ENCODE data around the gene TBX4. TPM values are rescaled to one million over a fixed set of nuclear protein-coding genes. Genes with fewer than 3 reads are reported as not detected.

TBX4 gene
- total RNA-seq, 3 donors from 2014 or later = not detected

DNA sequence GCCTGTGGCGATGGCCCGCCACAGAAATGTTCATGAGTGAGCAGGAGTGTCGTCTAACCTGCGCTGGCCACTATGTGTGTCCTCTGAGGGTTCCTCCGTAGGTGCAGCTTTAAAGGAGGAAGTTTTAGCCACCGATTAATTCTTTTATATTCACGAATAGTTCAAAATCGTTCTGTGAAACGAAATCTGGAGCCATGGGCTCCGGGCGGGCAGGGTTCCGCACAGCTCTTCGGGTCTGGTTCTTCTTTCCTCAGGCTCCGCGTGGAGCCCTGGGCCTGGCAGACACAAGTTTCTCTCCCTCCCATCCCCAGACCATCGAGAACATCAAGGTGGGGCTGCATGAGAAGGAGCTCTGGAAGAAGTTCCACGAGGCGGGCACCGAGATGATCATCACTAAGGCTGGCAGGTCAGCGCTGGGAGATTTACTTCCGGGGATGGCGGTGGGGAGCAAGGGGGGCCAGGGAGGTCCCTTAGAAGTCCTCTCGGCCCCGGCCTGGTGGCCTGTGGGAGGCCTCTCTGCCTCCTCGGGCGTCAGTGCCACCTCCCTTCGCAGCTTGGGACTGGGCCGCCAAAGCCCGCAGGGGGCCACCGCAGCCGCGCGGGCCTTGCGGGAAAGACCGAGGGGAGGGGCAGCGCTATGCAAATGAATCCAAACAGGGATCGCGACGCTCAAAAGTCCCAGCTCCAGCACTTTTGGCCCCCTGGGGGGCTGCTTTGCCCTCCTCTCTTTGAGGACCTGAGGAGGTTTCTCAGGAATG lies 5.2 kb downstream of the TBX4 start:
- Histone ChIP-seq H3K4me3 (no peak overlapping the region), H3K9me3 (no peaks in the 10 kb centered on the region), H3K36me3 (ENCODE audit: low read depth) (no peaks in the 10 kb centered on the region), H3K4me1 (ENCODE audit: low read depth) (peaks cover 18% of the 10 kb centered on the region)
- DNase-seq (no peak), ATAC-seq (no peak)
- TF ChIP-seq, protein P1, sequence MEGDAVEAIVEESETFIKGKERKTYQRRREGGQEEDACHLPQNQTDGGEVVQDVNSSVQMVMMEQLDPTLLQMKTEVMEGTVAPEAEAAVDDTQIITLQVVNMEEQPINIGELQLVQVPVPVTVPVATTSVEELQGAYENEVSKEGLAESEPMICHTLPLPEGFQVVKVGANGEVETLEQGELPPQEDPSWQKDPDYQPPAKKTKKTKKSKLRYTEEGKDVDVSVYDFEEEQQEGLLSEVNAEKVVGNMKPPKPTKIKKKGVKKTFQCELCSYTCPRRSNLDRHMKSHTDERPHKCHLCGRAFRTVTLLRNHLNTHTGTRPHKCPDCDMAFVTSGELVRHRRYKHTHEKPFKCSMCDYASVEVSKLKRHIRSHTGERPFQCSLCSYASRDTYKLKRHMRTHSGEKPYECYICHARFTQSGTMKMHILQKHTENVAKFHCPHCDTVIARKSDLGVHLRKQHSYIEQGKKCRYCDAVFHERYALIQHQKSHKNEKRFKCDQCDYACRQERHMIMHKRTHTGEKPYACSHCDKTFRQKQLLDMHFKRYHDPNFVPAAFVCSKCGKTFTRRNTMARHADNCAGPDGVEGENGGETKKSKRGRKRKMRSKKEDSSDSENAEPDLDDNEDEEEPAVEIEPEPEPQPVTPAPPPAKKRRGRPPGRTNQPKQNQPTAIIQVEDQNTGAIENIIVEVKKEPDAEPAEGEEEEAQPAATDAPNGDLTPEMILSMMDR (IDR thresholded peaks at IDR 0.05) = no peak
- intact Hi-C loops (cut with DNase I, micrococcal nuclease) = no loop called here

DNA sequence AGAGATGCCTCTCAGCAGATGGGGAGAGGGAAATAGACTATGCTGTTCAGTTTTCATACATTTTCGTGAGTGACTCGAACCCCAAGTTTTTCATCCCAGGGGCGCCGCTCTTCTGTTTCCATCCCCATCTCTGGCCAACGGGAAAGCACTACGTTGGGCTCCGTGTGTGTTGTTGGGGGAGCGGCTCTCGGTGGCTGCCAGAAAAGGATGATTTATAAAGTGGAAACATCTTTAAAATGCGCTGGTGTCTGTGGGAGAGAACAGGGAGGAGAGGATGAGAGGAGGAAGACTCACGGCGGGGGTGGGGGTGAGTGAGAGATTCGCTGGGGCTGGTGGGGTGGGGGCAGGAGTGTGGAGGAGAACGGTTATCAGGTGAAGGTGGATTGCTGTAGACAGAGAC lies 5.8 kb downstream of the TBX4 start:
- intact Hi-C loops (cut with DNase I, micrococcal nuclease) = no loop called here

DNA sequence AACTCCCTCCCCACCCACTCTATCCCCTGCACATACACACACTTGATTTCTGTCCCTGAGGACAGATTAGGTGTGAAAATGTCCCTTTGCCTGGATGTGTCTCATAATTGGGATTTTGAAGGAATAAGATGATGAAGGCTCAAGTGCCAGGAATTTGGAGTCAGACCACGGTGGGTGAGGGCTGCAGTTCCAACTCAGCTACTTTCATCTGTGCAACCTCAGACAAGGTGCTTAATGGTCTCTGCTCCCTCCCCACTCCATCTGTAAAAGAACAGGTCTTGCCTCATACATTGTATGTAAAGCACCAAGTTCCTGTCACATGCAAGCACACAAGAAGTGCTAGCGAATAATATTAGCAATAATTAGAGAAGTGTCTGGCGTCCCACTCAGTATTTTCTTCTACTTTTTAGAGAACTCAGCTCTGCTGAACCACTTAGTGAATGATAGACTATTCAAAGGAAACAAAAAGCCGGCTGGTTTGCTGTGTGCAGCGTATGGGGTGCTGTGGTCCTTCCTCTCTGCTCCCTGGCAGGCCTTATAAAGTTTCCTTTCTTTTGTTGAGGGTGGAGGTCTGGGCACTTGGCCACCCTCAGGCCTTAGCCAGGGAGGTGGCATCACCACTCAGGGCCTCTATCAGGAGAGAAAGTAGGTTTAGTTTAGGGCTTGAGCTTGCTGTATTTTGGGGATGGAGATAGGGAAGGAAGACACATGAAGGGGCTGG lies 6.4 kb downstream of the TBX4 start:
- intact Hi-C loops (cut with DNase I, micrococcal nuclease) = no loop called here
- TF ChIP-seq, protein P1 (IDR thresholded peaks at IDR 0.05) = no peak
- ATAC-seq (no peak), DNase-seq (no peak)
- H3K4me3 ChIP-seq = no peak overlapping the region
- no peaks in the 10 kb centered on the region for H3K36me3 ChIP-seq (ENCODE audit: low read depth)
- peaks cover 18% of the 10 kb centered on the region for H3K4me1 ChIP-seq (ENCODE audit: low read depth)
- no peaks in the 10 kb centered on the region for H3K9me3 ChIP-seq

More for the DNA sequence above, 5.8 kb downstream of the TBX4 start:
- H3K9me3 ChIP-seq = no peaks in the 10 kb centered on the region
- H3K36me3 ChIP-seq (ENCODE audit: low read depth) = no peaks in the 10 kb centered on the region
- H3K4me1 ChIP-seq (ENCODE audit: low read depth) = peaks cover 18% of the 10 kb centered on the region
- ATAC-seq (no peak), DNase-seq (no peak)
- TF ChIP-seq, protein P1 (IDR thresholded peaks at IDR 0.05) = no peak
- no peak overlapping the region for H3K4me3 ChIP-seq

DNA sequence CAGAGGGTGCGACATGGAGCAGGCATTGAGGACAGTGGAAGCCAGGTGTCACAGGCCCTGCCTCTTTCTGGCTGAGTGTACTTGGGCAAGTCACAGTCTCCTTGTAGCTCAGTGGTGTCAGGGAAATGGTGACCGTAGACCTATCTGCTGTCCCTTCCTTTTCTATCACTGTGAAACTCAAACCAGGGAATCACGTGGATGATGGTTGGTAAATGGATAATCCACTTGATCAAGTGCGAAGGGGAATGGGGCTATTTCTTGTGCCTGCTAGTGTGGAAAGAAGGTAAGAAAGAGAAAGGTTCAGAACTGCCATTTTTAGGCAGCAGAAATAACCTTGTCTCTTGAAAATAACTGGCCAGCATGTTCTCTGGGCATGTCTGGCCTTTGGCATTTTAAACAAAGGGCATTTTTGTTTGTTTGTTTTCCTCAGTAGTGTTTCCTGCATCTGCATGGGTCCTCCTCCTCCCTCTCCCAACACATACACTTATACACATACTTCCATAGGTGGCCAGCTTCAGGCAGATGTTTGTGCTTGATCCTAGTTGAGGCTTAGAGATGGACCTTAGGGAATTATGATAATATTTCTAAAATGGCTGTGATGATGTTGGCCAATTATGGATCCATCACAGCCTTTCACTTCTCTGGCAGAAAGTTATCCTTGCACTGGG lies 7.1 kb downstream of the TBX4 start:
- intact Hi-C loops (cut with DNase I, micrococcal nuclease) = no loop called here
- no peaks in the 10 kb centered on the region for H3K36me3 ChIP-seq (ENCODE audit: low read depth)
- TF ChIP-seq, protein P1 (IDR thresholded peaks at IDR 0.05) = no peak
- H3K4me1 ChIP-seq (ENCODE audit: low read depth) = peaks cover 16% of the 10 kb centered on the region
- no peak overlapping the region for H3K4me3 ChIP-seq
- DNase-seq (no peak), ATAC-seq (no peak)
- H3K9me3 ChIP-seq = no peaks in the 10 kb centered on the region

DNA sequence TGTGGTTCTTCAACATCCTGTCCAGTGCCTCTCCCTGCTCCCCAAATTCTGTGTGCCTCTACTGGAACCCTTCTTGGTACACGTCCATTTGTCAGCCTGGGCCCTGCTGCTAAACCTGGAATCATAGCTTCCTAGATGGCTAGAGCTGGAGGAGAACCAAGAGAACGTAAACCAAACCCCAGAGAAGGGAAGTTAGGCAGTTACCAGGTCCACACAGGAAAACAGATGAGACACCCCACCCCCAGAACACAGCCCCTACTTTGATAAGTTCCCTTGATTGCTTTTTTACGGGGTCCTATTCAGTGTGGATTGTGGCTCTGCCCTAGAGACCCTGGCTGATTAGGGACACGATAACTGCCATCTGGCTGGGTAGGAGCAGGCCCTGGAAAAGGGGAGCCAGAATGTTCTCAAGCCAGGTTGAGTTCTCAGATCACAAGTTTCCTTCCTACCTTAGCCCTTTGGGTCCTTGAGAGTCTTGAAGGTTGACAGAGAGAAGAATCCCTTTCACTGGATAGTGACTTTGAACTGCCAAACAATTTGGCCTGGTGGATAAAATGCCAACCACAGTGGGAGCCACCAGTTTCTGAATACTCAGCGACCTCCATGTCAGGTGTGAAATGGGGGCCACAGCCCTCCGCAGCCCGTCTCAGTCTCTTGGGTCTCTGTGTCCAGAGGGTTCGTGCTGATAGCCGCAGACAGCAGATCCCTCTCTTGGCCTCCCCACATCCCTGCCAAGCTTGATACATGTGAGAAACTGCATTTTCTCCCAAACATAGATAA lies 7.9 kb downstream of the TBX4 start:
- Histone ChIP-seq H3K4me3 (no peak overlapping the region), H3K36me3 (ENCODE audit: low read depth) (no peaks in the 10 kb centered on the region), H3K4me1 (ENCODE audit: low read depth) (peaks cover 8% of the 10 kb centered on the region), H3K9me3 (no peaks in the 10 kb centered on the region)
- DNase-seq (no peak), ATAC-seq (no peak)
- TF ChIP-seq, protein P1 (IDR thresholded peaks at IDR 0.05) = no peak
- intact Hi-C loops (cut with DNase I, micrococcal nuclease) = no loop called here
